Prostate gland (tissue), 1 donor: Measurements from ENCODE around the gene AKT2.

Source experiments
- POLR2A ChIP-seq: fragments of 450-650 bp; IDR thresholded peaks from one replicate; pipeline ENCODE4 v1.6.1; 2016; ENCODE audit warnings: antibody characterized with exemption, mild to moderate bottlenecking
- POLR2AphosphoS5 ChIP-seq: sonication (generic); formaldehyde crosslinking; IDR thresholded peaks from one replicate; pipeline ENCODE4 v1.6.1; 2017; ENCODE audit warnings: antibody characterized with exemption

DNA sequence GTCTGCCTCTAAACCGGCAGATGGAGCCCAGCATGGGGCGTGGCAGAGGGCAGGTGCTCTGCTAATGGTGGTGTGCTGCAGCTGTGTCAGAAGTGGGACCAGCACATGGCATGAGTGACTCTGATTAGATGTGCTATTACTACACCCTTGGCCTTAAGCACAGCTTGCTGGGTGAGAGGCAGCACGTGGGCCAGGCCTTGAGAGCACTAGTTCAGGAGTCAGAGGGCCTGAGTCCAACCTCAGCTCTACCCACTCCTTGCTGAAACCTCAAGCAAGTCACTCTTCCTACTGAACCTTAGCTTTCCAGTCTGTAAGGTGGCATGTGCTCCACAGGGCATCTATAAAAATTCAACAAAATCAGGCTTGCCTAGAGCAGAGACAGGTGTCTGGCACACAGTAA, 22.7 kb downstream of the AKT2 start:
- TF ChIP-seq POLR2AphosphoS5 (no peak), POLR2A (no peak)
